Fibroblast of peridontal ligament (primary cell): ENCODE results near the gene LMNB1.
"Not testable (repeated sequence)": the region's sequence is repeated elsewhere in the genome, so short reads cannot be mapped to it uniquely, and the experiment has no call there.

Experiments used
- DNase-seq: peaks from one replicate; pipeline ENCODE4 v3.0.0-alpha.2; 2010; ENCODE audit errors: extremely low read depth

The LMNB1 gene, protein sequence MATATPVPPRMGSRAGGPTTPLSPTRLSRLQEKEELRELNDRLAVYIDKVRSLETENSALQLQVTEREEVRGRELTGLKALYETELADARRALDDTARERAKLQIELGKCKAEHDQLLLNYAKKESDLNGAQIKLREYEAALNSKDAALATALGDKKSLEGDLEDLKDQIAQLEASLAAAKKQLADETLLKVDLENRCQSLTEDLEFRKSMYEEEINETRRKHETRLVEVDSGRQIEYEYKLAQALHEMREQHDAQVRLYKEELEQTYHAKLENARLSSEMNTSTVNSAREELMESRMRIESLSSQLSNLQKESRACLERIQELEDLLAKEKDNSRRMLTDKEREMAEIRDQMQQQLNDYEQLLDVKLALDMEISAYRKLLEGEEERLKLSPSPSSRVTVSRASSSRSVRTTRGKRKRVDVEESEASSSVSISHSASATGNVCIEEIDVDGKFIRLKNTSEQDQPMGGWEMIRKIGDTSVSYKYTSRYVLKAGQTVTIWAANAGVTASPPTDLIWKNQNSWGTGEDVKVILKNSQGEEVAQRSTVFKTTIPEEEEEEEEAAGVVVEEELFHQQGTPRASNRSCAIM

DNA sequence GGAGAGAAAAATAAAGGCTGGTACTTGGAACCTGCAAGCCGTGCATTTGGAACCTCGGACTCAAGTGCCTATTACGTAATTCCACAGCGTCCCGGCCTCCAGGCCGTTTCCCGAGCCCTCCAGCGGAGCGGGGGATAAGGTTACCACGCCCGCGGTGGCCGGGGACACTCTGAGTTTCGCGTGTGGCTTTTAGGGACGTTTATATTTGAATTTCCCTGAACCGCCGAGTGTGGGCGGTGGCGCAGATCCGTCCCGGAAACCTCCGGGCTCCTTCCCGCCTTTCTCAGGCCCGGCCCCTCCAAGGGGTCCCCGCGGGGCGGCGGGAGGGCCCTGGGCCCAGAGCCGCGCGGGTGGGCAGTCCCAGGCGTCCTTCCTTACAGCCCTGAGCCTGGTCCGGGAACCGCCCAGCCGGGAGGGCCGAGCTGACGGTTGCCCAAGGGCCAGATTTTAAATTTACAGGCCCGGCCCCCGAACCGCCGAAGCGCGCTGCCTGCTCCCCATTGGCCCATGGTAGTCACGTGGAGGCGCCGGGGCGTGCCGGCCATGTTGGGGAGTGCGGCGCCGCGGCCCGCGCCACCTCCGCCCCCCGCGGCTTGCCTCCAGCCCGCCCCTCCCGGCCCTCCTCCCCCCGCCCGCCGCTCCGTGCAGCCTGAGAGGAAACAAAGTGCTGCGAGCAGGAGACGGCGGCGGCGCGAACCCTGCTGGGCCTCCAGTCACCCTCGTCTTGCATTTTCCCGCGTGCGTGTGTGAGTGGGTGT lies at the start of gene LMNB1:
Gene LMNB1, plus strand, starts transcription at position 638 of the 758 bp plus-strand sequence. CDS start 373 bp downstream, outside the sequence.
- DNase-seq = peak; percentile 90

DNA sequence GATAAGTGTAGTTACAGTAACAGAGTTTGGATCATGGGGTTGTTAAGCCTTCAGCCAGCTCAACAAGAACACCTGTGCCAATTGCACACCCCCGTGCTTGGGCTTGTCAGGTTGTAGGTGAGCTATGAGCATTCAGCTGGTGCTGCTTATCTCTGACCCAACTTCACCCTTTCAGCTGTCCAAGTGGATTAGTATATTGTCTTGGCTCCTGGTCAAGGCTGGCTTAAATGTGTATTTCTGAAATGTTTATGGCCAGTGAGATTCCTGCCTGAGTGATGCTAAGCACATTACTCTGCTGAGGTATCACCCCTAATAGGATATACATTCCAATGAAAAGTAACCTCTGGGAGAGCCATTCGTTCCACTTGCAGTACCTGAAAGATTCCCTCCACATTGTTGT lies 44.2 kb upstream of the LMNB1 start:
- DNase-seq = no peak

DNA sequence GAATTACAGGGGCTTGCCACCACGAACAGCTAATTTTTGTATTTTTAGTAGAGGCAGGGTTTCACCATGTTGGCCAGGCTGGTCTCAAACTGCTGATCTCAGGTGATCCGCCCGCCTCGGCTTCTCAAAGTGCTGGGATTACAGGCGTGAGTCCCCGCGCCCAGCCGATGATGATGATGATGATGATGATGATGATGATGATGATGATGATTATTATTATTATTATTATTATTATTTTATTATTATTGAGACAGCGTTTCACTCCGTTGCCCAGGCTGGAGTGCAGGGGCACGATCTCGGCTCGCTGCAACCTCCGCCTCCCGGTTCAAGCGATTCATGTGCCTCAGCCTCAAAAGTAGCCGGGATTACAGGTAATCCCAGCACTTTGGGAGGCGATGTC lies 42.4 kb upstream of the LMNB1 start:
- not testable (repeated sequence) for DNase-seq

DNA sequence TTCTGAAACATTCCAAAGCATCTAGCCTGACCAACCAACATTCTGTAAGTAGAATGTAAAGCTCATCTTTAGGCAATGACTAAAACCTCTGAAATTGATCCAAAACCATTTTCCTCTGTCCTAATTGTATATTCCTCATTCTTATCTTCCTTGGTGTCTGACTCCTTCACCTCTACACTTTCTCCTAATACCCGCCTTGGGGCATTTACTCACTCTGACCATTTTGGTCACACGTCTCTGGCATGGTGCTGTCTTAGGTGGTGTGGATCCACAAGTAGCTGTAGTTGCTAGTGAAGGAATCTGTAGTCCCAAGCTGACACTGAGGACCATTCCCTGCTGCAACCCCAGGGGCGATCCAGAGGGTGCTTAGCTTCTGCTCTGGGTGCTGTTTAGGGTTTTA lies 40.8 kb upstream of the LMNB1 start:
- no peak for DNase-seq

DNA sequence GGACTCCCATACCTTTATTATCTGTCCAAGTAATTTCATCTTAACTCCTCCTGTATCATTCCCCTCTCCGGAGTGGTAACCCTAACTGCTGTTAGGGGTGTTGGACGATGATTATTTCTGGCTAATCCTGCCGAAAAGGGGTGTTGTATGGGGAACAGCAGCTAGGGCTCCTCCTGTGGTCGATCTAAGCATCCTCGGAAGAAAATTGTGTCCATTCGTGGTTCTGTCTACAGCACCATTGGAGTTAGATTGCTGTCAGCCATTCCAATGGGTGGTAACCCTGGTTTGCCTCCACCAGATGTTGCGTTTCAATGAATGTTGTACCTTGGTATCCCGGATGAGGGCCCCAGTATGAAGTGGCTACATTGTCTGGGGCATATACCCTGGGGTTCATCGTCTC lies 35.6 kb upstream of the LMNB1 start:
- no peak for DNase-seq

DNA sequence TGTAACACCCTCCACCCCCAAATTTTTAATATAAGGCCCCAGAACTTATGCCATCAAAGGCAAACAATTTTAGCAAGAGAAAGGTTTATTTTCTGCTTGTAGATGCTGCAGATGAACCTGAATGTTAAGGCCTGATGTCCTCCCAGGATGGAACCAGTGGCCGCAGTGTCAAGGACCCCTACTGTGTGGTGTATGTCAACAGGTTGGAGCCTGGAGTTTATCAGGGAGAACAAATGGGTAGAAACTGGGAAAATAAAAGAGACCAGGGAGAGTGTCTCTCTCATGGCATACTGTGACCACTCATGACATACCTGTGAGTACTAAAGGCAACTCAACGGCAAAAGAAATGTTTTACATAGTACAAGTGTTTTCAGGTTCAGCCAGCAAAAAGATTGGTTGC lies 34.5 kb upstream of the LMNB1 start:
- no peak for DNase-seq

DNA sequence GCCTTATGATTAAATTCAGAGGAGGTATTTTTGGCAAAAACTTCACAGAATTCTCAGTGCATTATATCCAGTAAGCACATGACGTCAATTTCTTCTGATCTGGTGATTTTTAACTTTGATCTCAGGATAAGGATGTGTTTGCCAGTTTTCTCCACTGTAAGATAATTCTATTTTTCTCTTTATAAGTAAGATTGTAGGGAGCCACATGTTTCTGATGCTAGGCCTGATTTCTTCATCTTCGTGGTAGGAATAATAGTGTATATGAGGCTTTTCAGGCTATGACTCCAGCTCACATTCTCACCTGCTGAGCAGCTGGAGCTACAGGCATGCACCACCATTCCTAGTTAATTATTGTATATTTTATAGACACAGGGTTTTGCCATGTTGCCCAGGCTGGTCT lies 32.1 kb upstream of the LMNB1 start:
- no peak for DNase-seq

DNA sequence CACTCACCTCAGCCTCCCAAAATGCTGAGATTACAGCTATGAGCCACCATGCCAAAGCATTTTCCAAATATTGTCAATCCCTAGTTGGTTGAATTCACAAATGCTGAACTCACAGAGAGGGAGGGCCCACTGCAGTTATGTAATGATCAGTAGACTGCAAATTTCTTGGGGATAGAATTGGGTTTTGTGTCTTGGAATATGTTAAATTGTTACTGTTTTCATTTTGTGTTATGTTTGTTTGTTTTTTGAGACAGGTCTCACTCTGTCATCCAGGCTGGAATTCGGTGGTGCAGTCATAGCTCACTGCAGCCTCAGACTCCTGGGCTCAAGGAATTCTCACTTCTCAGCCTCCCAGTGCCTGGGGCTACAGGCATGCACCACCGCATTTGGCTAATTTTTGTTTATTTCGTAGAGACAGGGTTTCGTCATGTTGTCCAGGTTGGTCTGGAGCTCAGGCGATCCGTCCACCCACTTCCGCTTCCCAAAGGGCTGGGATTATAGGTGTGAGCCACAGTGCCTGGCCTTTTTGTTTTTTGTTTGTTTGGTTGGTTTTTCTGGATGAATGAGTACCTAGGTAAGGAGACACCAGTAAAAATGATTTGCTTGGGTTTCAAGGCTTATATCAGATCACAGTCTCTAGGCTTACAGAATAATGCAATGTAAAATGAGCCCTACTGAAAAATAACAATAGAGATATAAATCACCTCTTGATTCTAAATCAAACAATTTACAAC lies 31.5 kb upstream of the LMNB1 start:
- DNase-seq = no peak

DNA sequence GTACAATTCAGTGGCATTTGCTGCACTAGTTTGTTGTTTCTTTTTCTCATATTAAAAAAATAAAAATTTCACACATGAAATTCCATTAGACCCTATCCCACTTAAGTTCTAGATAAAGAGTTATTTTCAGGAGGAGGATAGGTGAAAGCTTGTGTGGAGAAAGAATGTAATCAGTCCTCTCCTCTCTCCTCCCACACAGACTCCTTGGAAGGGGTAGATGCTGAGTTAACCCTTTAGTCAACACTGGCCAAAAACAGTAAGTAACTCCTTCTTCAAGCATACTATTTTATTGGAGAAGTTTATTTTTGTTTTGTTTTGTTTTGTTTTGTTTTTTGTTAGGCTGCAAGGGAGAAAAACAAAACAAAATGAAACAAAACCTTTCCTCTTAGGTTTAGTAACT lies 30.6 kb upstream of the LMNB1 start:
- no peak for DNase-seq

DNA sequence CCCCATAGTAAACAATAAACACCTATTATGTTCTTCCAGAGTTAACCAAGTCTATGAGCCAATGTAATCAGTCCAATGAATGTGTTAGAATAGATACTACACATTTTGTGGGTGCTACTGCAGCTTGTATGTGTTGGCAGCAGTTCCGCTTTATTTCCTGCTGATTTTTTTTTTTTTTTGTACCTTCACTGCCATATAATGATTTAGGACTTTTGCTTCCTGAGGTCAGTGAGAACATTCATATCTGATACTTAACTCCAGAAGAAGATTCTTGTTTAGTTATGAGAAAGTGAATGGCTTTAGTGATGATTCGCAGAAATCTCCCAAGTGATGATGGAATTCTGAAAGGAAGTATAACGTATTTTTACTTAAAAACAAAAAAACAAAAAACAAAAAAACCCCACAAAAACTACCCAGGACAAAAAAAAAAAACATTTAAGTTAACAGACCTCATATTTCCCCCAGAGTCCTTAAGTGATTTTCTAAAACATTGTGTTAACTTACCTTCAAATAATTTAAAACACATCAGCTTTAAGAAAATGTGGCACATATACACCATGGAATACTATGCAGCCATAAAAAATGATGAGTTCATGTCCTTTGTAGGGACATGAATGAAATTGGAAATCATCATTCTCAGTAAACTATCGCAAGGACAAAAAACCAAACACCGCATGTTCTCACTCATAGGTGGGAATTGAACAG lies 24.7 kb upstream of the LMNB1 start:
- DNase-seq = no peak

DNA sequence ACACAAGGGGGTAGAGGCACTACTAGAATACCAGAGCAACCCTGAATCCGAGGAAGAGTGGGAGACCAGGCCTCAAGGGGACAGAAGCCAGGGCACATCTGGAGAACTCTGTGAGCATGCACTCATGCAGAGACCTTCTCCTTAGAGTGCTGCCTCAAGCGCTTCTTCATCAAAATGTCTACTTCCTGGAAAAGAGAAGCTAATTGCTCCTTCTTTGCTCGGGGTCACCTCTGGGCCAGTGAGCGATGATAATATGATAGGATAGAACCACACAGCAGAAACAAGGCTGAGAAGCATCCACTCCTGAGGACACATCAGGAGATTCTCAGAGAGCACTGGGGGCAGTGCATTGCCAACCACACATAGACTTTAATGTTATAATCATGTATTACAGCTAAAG lies 23.7 kb upstream of the LMNB1 start:
- no peak for DNase-seq

DNA sequence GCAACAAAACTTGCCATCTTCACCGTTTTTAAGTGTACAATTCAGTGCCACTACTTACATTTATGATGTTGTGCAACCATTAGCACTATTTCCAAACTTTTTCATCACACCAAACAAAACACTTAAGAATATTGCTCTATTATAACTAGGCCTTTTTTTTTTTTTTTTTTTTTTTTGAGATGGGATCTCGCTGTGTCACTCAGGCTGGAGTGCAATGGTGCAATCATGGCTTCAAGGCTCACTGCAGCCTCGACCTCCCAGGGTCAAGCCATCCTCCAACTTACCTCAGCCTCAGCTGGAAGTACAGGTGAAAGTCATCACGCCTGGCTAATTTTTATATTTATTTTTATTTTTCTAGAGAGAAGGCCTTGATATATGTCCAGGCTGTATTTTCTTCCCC lies 22.3 kb upstream of the LMNB1 start:
- no peak for DNase-seq

DNA sequence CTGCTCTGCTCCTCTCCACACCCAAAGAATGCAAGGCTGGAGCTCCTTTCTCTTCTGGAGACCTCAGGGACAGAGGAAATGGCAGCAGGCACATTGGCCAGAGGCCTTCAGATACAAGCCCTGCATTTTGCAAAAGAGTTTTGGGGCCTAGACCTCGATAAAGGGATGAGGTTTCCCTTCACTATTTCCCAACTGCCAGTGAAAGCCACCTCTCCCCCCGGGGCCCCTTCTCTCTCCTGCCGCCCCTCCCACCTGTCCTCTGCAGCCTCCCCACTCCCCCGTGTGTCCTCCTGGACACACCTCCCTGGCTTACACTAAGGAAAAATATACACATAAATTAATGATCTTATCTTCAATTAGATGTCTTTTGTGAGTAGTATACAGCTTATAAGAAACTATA lies 21.3 kb upstream of the LMNB1 start:
- no peak for DNase-seq

DNA sequence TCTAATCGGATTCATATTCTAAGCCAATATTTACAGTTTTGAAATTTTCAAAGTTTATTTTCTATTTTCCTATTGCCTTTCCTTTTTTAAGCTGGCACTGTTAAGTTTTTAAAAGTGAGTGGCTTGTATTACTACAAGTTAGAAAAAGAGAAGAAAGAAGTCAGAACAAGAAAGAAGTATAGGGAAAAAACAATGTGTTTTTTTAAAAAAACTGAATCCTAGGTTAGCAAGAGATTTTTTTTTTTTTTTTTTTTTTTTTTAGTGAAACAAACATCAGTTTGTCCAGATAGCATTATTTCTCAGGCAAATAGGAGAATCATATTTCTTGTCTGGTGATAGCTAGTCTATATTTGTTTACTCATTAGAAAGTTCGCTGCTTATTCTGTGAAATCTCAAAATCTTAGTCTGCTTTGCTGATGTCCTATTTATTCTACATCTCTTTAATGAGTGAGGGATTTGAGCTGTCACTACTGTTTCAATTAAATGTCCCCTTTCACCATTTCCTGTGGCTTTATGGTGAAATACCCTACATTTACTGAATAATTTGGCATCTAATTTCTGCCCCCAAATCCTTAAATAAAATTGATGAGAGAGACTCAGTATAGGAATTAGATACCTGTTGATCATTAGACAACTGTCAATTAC lies 19.1 kb upstream of the LMNB1 start:
- no peak for DNase-seq

DNA sequence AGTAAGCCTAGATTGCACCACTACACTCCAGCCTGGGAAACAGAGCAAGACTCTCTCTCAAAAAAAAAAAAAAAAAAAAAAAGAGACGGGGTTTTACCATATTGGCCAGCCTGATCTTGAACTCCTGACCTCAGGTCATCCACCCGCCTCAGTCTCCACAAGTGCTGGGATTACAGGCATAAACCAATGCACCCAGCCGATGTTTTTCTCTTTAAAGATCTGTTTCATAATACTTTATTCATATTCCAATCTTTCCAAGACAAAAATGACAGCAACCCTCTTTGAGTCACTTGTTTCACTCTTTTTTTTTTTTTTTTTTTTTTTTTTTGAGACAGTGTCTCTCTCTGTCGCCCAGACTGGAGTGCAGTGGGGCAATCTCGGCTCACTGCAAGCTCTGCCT lies 13.6 kb upstream of the LMNB1 start:
- no peak for DNase-seq

DNA sequence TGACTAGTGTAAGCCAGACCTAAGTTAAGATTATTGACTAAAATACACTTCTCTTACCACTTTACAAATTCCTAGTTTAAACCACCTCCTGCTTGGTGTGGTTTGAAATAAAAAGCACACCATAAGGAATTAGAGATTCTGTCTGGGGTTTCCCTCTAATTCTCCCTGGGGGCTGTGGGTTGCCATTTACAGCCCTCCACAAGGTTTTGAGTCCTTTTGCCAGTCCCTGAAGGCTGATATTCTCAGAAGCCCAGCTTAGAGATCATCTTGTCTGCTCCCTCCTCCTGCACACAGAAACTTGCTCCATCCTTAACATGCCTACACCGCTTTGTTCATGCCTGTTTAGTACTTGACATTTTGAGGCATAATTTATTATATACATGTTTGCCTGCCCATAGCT lies 7.2 kb upstream of the LMNB1 start:
- DNase-seq = no peak

DNA sequence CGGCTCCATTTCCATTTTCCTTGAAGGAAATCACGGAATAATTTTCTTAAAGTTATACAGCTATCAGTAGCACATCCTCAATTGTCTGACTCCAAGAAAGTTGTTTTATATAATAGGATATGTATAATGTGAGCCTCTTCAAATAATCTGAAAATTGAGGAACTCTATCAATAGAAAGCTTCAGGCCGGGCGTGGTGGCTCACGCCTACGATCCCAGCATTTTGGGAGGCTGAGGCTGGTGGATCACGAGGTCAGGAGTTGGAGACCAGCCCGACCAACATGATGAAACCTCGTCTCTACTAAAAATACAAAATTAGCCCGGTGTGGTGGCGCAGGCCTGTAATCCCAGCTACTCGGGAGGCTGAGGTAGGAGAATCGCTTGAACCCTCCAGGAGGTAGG lies 3.4 kb upstream of the LMNB1 start:
- not testable (repeated sequence) for DNase-seq

DNA sequence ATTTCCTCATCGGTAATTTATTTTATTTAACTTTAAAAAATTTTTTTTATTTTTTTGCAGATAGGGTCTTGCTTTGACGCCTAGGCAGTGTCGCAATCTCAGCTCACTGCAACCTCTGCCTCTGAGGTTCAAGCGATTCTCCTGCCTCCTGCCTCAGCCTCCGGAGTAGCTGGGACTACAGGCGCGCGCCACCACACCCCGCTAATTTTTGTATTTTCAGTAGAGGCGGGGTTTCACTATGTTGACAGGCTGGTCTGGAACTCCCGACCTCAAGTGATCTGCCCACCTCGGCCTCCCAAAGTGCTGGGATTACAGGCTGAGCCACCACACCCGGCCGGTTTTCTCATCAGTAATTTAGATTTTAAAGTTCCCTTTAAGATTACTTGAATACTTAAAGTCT lies 2.3 kb upstream of the LMNB1 start:
- not testable (repeated sequence) for DNase-seq

DNA sequence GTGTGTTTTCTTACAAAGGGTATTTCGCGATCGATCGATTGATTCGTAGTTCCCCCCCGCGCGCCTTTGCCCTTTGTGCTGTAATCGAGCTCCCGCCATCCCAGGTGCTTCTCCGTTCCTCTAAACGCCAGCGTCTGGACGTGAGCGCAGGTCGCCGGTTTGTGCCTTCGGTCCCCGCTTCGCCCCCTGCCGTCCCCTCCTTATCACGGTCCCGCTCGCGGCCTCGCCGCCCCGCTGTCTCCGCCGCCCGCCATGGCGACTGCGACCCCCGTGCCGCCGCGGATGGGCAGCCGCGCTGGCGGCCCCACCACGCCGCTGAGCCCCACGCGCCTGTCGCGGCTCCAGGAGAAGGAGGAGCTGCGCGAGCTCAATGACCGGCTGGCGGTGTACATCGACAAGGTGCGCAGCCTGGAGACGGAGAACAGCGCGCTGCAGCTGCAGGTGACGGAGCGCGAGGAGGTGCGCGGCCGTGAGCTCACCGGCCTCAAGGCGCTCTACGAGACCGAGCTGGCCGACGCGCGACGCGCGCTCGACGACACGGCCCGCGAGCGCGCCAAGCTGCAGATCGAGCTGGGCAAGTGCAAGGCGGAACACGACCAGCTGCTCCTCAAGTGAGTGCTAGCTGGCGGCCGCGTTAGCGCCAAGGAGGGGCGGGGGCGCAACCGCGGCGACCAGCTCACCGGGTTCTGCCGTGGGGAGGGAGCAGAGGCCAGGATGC lies 480 bp downstream of the LMNB1 start:
- DNase-seq = no peak

DNA sequence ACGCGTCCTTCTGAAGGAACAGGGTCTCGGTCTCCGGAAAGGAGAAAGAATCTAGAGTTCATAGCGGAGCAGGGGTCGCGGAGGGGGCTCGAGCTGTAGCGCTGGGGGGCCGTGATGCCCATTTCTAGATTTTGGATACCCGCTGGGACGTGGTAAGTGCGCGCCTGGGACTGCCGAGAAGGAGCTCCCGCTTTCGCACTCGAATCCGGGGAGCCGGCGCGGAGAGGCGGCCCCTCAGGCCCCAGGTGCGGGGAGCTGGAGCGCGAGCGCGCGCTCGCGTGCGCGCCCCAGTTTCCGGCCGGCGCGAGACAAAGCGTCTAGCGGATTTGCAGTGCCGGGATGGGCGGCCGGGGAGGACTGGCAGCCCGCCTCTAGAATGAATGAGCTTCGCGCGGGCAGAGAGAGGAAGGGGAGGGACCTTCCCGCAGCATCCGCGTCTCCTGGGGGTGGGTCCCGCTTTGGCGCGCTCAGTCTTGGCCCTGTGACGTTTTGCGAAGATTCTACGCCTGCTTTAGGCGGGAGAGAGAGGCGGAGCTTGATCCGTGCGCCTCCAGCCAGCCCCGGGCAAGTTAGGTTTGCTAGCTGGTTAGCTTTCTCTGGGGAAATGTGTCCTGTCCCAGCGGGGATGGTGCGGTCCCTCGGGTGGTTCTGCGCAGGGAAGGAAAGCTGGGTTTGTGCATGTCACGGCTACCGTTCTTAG lies 1.2 kb downstream of the LMNB1 start:
- peak; percentile 90 for DNase-seq
